Measurements from ENCODE around the gene NUMA1.

The NUMA1 gene

GRCh38 chr11:72005347-72006260, 74.7 kb downstream of the NUMA1 start:
- DNase-seq (ENCODE audit: low read depth in 1 of 2, low spot score in 1 of 2): no peak
- TF ChIP-seq POLR2AphosphoS5 (IDR thresholded peaks at IDR 0.05; ENCODE audit: low read depth) (no peak), GABPA (IDR thresholded peaks at IDR 0.05; ENCODE audit: low read depth) (no peak)
- TF ChIP-seq, protein P1, sequence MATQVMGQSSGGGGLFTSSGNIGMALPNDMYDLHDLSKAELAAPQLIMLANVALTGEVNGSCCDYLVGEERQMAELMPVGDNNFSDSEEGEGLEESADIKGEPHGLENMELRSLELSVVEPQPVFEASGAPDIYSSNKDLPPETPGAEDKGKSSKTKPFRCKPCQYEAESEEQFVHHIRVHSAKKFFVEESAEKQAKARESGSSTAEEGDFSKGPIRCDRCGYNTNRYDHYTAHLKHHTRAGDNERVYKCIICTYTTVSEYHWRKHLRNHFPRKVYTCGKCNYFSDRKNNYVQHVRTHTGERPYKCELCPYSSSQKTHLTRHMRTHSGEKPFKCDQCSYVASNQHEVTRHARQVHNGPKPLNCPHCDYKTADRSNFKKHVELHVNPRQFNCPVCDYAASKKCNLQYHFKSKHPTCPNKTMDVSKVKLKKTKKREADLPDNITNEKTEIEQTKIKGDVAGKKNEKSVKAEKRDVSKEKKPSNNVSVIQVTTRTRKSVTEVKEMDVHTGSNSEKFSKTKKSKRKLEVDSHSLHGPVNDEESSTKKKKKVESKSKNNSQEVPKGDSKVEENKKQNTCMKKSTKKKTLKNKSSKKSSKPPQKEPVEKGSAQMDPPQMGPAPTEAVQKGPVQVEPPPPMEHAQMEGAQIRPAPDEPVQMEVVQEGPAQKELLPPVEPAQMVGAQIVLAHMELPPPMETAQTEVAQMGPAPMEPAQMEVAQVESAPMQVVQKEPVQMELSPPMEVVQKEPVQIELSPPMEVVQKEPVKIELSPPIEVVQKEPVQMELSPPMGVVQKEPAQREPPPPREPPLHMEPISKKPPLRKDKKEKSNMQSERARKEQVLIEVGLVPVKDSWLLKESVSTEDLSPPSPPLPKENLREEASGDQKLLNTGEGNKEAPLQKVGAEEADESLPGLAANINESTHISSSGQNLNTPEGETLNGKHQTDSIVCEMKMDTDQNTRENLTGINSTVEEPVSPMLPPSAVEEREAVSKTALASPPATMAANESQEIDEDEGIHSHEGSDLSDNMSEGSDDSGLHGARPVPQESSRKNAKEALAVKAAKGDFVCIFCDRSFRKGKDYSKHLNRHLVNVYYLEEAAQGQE (IDR thresholded peaks at IDR 0.05; ENCODE audit: insufficient replicate concordance, low read depth): no peak
- no peak overlapping the region for H3K27ac ChIP-seq (replicated peaks)
- no peaks in the 10 kb centered on the region for H3K27me3 ChIP-seq (ENCODE audit: insufficient read depth, poor library complexity, severe bottlenecking)
- H3K4me3 ChIP-seq (replicated peaks; ENCODE audit: insufficient read depth, low read length): no peak overlapping the region

GRCh38 chr11:72004515-72005346, 75.6 kb downstream of the NUMA1 start:
- TF ChIP-seq, protein P1 (IDR thresholded peaks at IDR 0.05; ENCODE audit: insufficient replicate concordance, low read depth): no peak
- no peak for TF ChIP-seq POLR2AphosphoS5 (IDR thresholded peaks at IDR 0.05; ENCODE audit: low read depth)
- TF ChIP-seq, protein P2, sequence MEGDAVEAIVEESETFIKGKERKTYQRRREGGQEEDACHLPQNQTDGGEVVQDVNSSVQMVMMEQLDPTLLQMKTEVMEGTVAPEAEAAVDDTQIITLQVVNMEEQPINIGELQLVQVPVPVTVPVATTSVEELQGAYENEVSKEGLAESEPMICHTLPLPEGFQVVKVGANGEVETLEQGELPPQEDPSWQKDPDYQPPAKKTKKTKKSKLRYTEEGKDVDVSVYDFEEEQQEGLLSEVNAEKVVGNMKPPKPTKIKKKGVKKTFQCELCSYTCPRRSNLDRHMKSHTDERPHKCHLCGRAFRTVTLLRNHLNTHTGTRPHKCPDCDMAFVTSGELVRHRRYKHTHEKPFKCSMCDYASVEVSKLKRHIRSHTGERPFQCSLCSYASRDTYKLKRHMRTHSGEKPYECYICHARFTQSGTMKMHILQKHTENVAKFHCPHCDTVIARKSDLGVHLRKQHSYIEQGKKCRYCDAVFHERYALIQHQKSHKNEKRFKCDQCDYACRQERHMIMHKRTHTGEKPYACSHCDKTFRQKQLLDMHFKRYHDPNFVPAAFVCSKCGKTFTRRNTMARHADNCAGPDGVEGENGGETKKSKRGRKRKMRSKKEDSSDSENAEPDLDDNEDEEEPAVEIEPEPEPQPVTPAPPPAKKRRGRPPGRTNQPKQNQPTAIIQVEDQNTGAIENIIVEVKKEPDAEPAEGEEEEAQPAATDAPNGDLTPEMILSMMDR (IDR thresholded peaks at IDR 0.05; ENCODE audit: insufficient read depth, low read length): no peak
- TF ChIP-seq SPI1 (IDR thresholded peaks at IDR 0.05; ENCODE audit: borderline replicate concordance, low read depth): no peak
- TF ChIP-seq GABPA (IDR thresholded peaks at IDR 0.05; ENCODE audit: low read depth): no peak
- H3K27me3 ChIP-seq (ENCODE audit: insufficient read depth, poor library complexity, severe bottlenecking): no peaks in the 10 kb centered on the region
- H3K27ac ChIP-seq (replicated peaks): no peak overlapping the region
- DNase-seq (ENCODE audit: low read depth in 1 of 2, low spot score in 1 of 2): no peak
- H3K4me3 ChIP-seq (replicated peaks; ENCODE audit: insufficient read depth, low read length): no peak overlapping the region

DNA sequence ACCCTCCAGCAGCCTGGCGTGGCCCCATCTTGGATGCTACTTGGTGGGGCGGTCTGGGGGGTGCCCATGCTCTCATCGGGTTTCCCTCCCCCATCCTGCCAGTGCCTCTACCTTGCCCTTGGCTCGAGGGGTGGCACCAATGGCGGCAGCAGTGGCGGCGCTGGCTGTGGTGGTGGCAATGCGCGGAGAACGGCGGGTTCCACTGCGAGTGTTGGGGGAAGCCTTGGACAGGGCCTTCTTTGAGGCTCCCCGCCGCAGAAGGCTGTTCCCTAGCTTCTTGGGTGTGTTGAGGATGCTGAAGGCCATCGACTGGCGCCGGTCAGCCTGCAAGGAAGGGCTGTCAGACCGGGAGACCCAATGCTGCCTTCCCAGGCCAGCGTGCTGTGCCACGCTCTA, 76.6 kb downstream of the NUMA1 start:
- no peak for TF ChIP-seq SPI1 (IDR thresholded peaks at IDR 0.05; ENCODE audit: borderline replicate concordance, low read depth)
- no peak for TF ChIP-seq POLR2AphosphoS5 (IDR thresholded peaks at IDR 0.05; ENCODE audit: low read depth)
- Histone ChIP-seq H3K4me3 (replicated peaks; ENCODE audit: insufficient read depth, low read length) (no peak overlapping the region), H3K27ac (replicated peaks) (no peak overlapping the region), H3K27me3 (ENCODE audit: insufficient read depth, poor library complexity, severe bottlenecking) (no peaks in the 10 kb centered on the region)
- DNase-seq (ENCODE audit: low read depth in 1 of 2, low spot score in 1 of 2): no peak

DNA sequence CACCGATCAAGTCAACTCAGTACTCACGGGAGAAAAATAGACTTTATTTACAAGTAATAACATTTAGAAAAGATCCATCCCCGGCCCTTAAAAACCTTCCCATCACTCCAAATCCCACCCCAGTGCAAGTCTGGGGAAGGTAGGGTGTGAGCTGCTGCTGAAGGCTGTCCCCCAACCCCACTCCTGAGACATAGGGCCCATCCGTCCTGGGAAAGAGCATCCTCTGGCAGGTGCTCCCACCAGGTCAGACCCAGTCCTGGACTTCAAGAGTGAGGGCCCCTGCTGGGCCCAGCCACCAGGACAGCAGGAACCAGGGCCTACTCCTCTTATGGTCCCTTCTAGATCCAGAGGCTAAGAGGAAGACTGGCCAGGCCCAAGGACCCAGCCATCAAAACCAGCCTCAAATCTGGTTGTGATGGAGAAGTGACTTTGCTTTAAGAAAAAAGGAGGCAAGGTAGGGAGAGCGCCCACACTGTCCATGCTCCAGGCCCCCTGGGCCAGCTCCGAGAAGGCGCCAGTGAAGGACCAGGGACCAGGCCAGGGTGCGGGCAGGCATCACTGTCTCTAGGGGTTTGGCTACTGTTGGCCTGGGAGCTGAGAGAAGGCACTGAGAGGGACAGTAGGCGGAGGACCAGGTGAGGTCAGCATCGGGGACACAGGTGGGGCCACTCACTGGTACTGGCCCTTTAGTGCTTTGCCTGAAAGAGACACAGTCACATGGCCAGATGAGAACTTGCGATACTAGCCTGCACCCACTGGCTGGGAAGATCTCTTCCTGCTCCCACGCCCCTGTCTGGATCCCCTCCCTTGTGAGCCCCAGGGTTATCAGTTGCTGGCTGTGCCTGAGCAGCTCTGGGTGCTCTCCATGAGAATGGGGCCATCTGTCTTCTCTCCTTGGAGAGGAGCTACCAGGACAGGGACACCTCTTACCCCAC, 77.2 kb downstream of the NUMA1 start:
- DNase-seq (ENCODE audit: low read depth in 1 of 2, low spot score in 1 of 2): no peak
- Histone ChIP-seq H3K27ac (replicated peaks) (no peak overlapping the region), H3K4me3 (replicated peaks; ENCODE audit: insufficient read depth, low read length) (no peak overlapping the region), H3K27me3 (ENCODE audit: insufficient read depth, poor library complexity, severe bottlenecking) (no peaks in the 10 kb centered on the region)
- TF ChIP-seq, protein P1 (IDR thresholded peaks at IDR 0.05; ENCODE audit: insufficient replicate concordance, low read depth): no peak
- TF ChIP-seq, protein P2 (IDR thresholded peaks at IDR 0.05; ENCODE audit: insufficient read depth, low read length): no peak
- TF ChIP-seq GABPA (IDR thresholded peaks at IDR 0.05; ENCODE audit: low read depth) (no peak), SPI1 (IDR thresholded peaks at IDR 0.05; ENCODE audit: borderline replicate concordance, low read depth) (no peak), POLR2AphosphoS5 (IDR thresholded peaks at IDR 0.05; ENCODE audit: low read depth) (no peak)

Data from HL-60 (cell line).